Activated T-cell treated with anti-CD3 and anti-CD28 coated beads for 48 hours (primary cell): ENCODE measurements around the gene MYO19.
"Not testable (repeated sequence)": the region's sequence is repeated elsewhere in the genome, so short reads cannot be mapped to it uniquely, and the experiment has no call there.

Experiments used
- DNase-seq: peaks from one replicate; pipeline ENCODE4 v3.0.0-alpha.2; 2020; ENCODE audit warnings: low read depth

Gene MYO19

GRCh38 chr17:36501351-36501750, 33.3 kb downstream of the MYO19 start:
- no peak for DNase-seq

- no peak for DNase-seq
These were observed 33.9 kb downstream of the MYO19 start for GRCh38 chr17:36500745-36501225.

GRCh38 chr17:36498560-36499300, 35.9 kb downstream of the MYO19 start:
- DNase-seq, result no peak

- no peak for DNase-seq
These were observed 36.5 kb downstream of the MYO19 start for GRCh38 chr17:36498155-36498554.

GRCh38 chr17:36496018-36496789, 38.5 kb downstream of the MYO19 start:
- no peak for DNase-seq

GRCh38 chr17:36495076-36495578, 39.5 kb downstream of the MYO19 start:
- no peak for DNase-seq

GRCh38 chr17:36494674-36495073, 40.0 kb downstream of the MYO19 start:
- no peak for DNase-seq

- DNase-seq, result no peak
These were observed 40.7 kb downstream of the MYO19 start for GRCh38 chr17:36493956-36494355.

- peak; percentile 85 for DNase-seq
These were observed 48.2 kb downstream of the MYO19 start, which contains the start of gene ZNHIT3 for GRCh38 chr17:36486204-36487194. TSS of gene ZNHIT3 (plus strand) at chr17:36486681. CDS start at chr17:36486700, 19 bp downstream.

GRCh38 chr17:36485805-36486203, 48.9 kb downstream of the MYO19 start:
- DNase-seq, result no peak

GRCh38 chr17:36485027-36485426, 49.6 kb downstream of the MYO19 start:
- DNase-seq, result no peak

GRCh38 chr17:36484021-36484420, 50.6 kb downstream of the MYO19 start:
- not testable (repeated sequence) for DNase-seq

- peak; percentile 85 for DNase-seq
These were observed 51.8 kb downstream of the MYO19 start for GRCh38 chr17:36482611-36483504.

GRCh38 chr17:36481829-36482228, 52.8 kb downstream of the MYO19 start:
- no peak for DNase-seq

- no peak for DNase-seq
These were observed 59.2 kb downstream of the MYO19 start for GRCh38 chr17:36475346-36475970.

- DNase-seq, result no peak
These were observed 60.1 kb downstream of the MYO19 start for GRCh38 chr17:36474571-36474970.

- no peak for DNase-seq
These were observed 64.2 kb downstream of the MYO19 start for GRCh38 chr17:36470499-36470898.

GRCh38 chr17:36469733-36470132, 64.9 kb downstream of the MYO19 start:
- no peak for DNase-seq

GRCh38 chr17:36468903-36469635, 65.6 kb downstream of the MYO19 start:
- no peak for DNase-seq

GRCh38 chr17:36464765-36465088, 69.9 kb downstream of the MYO19 start:
- DNase-seq, result no peak
